ENCODE data around the gene SLC34A1. TPM values are rescaled to one million over a fixed set of nuclear protein-coding genes. Genes with fewer than 3 reads are reported as not detected.
"Not testable (repeated sequence)": the region's sequence is repeated elsewhere in the genome, so short reads cannot be mapped to it uniquely, and the experiment has no call there.

SLC34A1 gene
- total RNA-seq, 2 experiments from 2014 or later = not detected

GRCh38 chr5:177371120-177372033 lies 12.9 kb upstream of the SLC34A1 start:
- Mint-ChIP-seq H3K36me3 (ENCODE audit: low read depth) (peaks cover 27% of the 10 kb centered on the region), H3K4me1 (ENCODE audit: low read depth) (peaks cover 69% of the 10 kb centered on the region)

DNA sequence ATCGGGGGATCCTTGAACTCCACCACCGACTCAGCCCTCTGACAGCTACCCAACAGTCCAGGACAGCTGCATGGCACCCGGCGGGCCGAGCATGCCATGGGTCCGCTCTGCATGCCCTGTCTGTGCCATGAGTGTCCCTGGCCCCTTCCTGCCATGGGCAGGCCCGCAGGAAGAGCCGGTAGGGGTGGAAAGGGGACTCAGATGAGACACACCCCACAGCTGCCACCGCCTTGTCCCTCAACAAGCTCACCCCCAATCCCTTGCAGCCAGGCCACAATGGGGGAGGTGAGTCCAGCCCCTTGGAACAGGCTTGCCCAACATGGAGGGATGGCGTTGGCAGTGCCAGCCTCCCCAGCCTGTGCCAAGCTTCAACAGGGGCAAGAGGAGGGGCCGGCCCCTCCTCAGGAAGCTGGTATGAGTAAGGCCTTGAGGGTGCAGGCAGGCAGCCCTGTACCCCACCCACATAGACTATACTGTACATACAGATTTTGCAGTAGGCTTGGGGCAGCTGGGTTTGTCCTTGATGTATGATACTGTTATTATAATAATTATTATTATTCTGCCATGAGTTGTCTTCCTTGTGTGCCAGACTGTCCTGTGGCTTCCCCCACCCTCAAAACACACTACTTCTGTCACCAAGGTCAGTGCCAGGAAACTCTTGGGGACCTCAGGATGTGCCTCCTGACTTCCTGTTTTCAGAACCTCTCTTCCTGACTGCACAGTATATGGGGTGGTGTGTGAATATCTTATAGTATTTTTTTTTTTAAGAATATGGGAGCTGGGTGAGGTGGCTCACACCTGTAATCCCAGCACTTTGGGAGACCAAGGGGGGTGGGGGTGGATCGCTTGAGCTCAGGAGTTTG lies 12.0 kb upstream of the SLC34A1 start:
- CTCF ChIA-PET = interaction anchor here (0.7 to 6.0 kb wide), 12 partner anchors 11 to 85 kb away, joined by 3 to 77 read pairs (median 8); partner anchors contain the start of genes LMAN2, RGS14 and SLC34A1
- Mint-ChIP-seq H3K9me3 (no peaks in the 10 kb centered on the region), H3K4me1 (ENCODE audit: low read depth) (peaks cover 66% of the 10 kb centered on the region), H3K36me3 (ENCODE audit: low read depth) (peaks cover 23% of the 10 kb centered on the region), H3K27me3 (ENCODE audit: low read depth) (no peaks in the 10 kb centered on the region), H3K4me3 (peak overlapping the region; percentile 74), H3K27ac (peak overlapping the region; percentile 91)
- peak; percentile 62 for DNase-seq
- intact Hi-C loops (cut with micrococcal nuclease) = loop anchor here (1.0 to 5.0 kb wide), 4 partner anchors 9 to 835 kb away; partner anchors contain the start of genes LMAN2 and RNF44

More at GRCh38 chr5:177371120-177372033, 12.9 kb upstream of the SLC34A1 start:
- CTCF ChIA-PET = interaction anchor here (0.7 to 6.0 kb wide), 15 partner anchors 8 to 86 kb away, joined by 3 to 77 read pairs (median 8); partner anchors contain the start of genes LMAN2, RGS14 and SLC34A1
- H3K27ac Mint-ChIP-seq = peak overlapping the region; percentile 91
- intact Hi-C loops (cut with micrococcal nuclease) = loop anchor here (1.0 to 5.0 kb wide), 4 partner anchors 8 to 834 kb away; partner anchors contain the start of genes LMAN2 and RNF44
- no peaks in the 10 kb centered on the region for H3K27me3 Mint-ChIP-seq (ENCODE audit: low read depth)
- H3K4me3 Mint-ChIP-seq = peak overlapping the region; percentile 74
- no peaks in the 10 kb centered on the region for H3K9me3 Mint-ChIP-seq
- no peak for DNase-seq

- CTCF ChIA-PET = interaction anchor here (0.6 to 6.0 kb wide), 9 partner anchors 10 to 82 kb away, joined by 3 to 77 read pairs (median 7); partner anchors contain the start of genes LMAN2, RGS14 and SLC34A1
- intact Hi-C loops (cut with micrococcal nuclease) = loop anchor here (1.0 to 5.0 kb wide), 4 partner anchors 9 to 836 kb away; partner anchors contain the start of genes LMAN2 and RNF44
- H3K4me3 Mint-ChIP-seq = peak overlapping the region; percentile 61
- peak; percentile 51 for DNase-seq
- H3K36me3 Mint-ChIP-seq (ENCODE audit: low read depth) = peaks cover 23% of the 10 kb centered on the region
- H3K4me1 Mint-ChIP-seq (ENCODE audit: low read depth) = peaks cover 66% of the 10 kb centered on the region
- H3K9me3 Mint-ChIP-seq = no peaks in the 10 kb centered on the region
- H3K27ac Mint-ChIP-seq = peak overlapping the region; percentile 91
- no peaks in the 10 kb centered on the region for H3K27me3 Mint-ChIP-seq (ENCODE audit: low read depth)
Observed at GRCh38 chr5:177372910-177373309, 11.3 kb upstream of the SLC34A1 start.

- Mint-ChIP-seq H3K36me3 (ENCODE audit: low read depth) (peaks cover 17% of the 10 kb centered on the region), H3K4me1 (ENCODE audit: low read depth) (peaks cover 65% of the 10 kb centered on the region), H3K4me3 (no peak overlapping the region), H3K27me3 (ENCODE audit: low read depth) (no peaks in the 10 kb centered on the region), H3K9me3 (no peaks in the 10 kb centered on the region), H3K27ac (peak overlapping the region; percentile 91)
- intact Hi-C loops (cut with micrococcal nuclease) = loop anchor here (5.0 kb wide), 1 partner anchor 837 kb away; the partner anchor contains the start of gene RNF44
- CTCF ChIA-PET = interaction anchor here (0.6 to 6.0 kb wide), 6 partner anchors 10 to 64 kb away, joined by 3 to 77 read pairs (median 19); partner anchors contain the start of genes RGS14 and SLC34A1
- no peak for DNase-seq
Observed at GRCh38 chr5:177373806-177374205, 10.4 kb upstream of the SLC34A1 start.

DNA sequence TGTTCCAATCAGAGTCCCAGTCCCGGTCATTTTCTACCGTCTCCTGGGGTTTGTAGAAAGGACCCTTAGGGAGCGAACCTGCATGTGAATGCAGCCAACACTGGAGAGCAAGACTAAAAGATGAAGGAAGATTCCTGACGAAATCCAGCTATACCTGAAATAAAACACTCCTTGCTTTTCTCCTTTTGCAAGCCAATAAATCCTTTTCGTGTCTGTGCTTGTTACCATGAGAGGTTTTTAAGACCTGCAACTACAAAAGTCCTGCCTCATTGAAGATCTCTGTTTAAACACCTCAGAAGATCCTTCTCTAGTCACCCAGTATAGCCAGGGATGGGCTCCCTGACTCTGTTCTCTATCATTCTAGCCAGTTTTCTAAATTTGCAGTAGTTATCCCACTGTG lies 10.0 kb upstream of the SLC34A1 start:
- H3K27ac Mint-ChIP-seq = peak overlapping the region; percentile 91
- H3K36me3 Mint-ChIP-seq (ENCODE audit: low read depth) = peaks cover 13% of the 10 kb centered on the region
- CTCF ChIA-PET = interaction anchor here (0.9 kb wide), 1 partner anchor 34 kb away, joined by 3 read pairs; no protein-coding TSS in a partner anchor
- no peaks in the 10 kb centered on the region for H3K9me3 Mint-ChIP-seq
- H3K27me3 Mint-ChIP-seq (ENCODE audit: low read depth) = no peaks in the 10 kb centered on the region
- peaks cover 65% of the 10 kb centered on the region for H3K4me1 Mint-ChIP-seq (ENCODE audit: low read depth)
- DNase-seq = no peak
- H3K4me3 Mint-ChIP-seq = no peak overlapping the region
- intact Hi-C loops (cut with micrococcal nuclease) = loop anchor here (5.0 kb wide), 1 partner anchor 837 kb away; the partner anchor contains the start of gene RNF44

DNA sequence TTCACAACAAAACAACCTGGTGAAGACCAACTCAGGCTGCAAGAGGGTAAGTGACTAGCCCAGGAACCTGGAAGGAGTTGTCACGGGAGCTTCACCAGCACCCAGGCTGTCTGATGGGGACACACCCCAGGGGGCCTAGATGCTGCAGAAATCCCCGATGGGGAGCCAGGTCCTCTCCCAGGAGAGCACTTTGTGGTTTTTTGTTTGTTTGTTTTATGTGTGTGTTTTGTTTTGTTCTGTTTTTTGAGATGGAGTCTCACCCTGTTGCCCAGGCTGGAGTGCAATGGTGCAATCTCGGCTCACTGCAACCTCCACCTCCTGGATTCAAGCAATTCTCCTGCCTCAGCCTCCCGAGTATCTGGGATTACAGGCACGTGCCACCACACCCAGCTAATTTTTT lies 8.7 kb upstream of the SLC34A1 start:
- H3K27ac Mint-ChIP-seq; H3K27me3 Mint-ChIP-seq (ENCODE audit: low read depth); H3K4me3 Mint-ChIP-seq; intact Hi-C loops (cut with micrococcal nuclease); DNase-seq; H3K9me3 Mint-ChIP-seq: not testable (repeated sequence)
- Mint-ChIP-seq H3K4me1 (ENCODE audit: low read depth) (peaks cover 61% of the 10 kb centered on the region), H3K36me3 (ENCODE audit: low read depth) (peaks cover 11% of the 10 kb centered on the region)
- CTCF ChIA-PET = interaction anchor here (0.9 to 1.5 kb wide), 3 partner anchors 10 to 27 kb away, joined by 3 to 5 read pairs (median 3); no protein-coding TSS in a partner anchor

GRCh38 chr5:177376107-177376506 lies 8.1 kb upstream of the SLC34A1 start:
- Mint-ChIP-seq H3K27me3 (ENCODE audit: low read depth) (no peaks in the 10 kb centered on the region), H3K36me3 (ENCODE audit: low read depth) (peaks cover 11% of the 10 kb centered on the region), H3K4me1 (ENCODE audit: low read depth) (peaks cover 62% of the 10 kb centered on the region), H3K9me3 (no peaks in the 10 kb centered on the region), H3K27ac (peak overlapping the region; percentile 69), H3K4me3 (no peak overlapping the region)
- intact Hi-C loops (cut with micrococcal nuclease) = no loop called here
- no peak for DNase-seq
- CTCF ChIA-PET = interaction anchor here (0.6 to 1.4 kb wide), 2 partner anchors 14 to 320 kb away, joined by 5 to 8 read pairs; no protein-coding TSS in a partner anchor

- DNase-seq = no peak
- no peaks in the 10 kb centered on the region for H3K27me3 Mint-ChIP-seq (ENCODE audit: low read depth)
- H3K4me3 Mint-ChIP-seq = no peak overlapping the region
- peaks cover 59% of the 10 kb centered on the region for H3K4me1 Mint-ChIP-seq (ENCODE audit: low read depth)
- H3K9me3 Mint-ChIP-seq = no peaks in the 10 kb centered on the region
- intact Hi-C loops (cut with micrococcal nuclease) = loop anchor here (2.0 kb wide), 1 partner anchor 13 kb away; no protein-coding TSS in a partner anchor
- CTCF ChIA-PET = interaction anchor here (0.9 to 2.8 kb wide), 8 partner anchors 8 to 69 kb away, joined by 3 to 25 read pairs (median 6); partner anchors contain the start of gene PRR7
- peaks cover 3% of the 10 kb centered on the region for H3K36me3 Mint-ChIP-seq (ENCODE audit: low read depth)
- no peak overlapping the region for H3K27ac Mint-ChIP-seq
Observed at GRCh38 chr5:177377851-177378776, 6.1 kb upstream of the SLC34A1 start.

GRCh38 chr5:177378884-177379883 lies 5.0 kb upstream of the SLC34A1 start:
- H3K9me3 Mint-ChIP-seq = no peaks in the 10 kb centered on the region
- no peaks in the 10 kb centered on the region for H3K27me3 Mint-ChIP-seq (ENCODE audit: low read depth)
- peaks cover 49% of the 10 kb centered on the region for H3K4me1 Mint-ChIP-seq (ENCODE audit: low read depth)
- CTCF ChIA-PET = interaction anchor here (0.8 to 2.8 kb wide), 9 partner anchors 9 to 61 kb away, joined by 3 to 25 read pairs (median 4); partner anchors contain the start of gene LMAN2
- intact Hi-C loops (cut with micrococcal nuclease) = loop anchor here (1.0 to 2.0 kb wide), 2 partner anchors 10 to 14 kb away; no protein-coding TSS in a partner anchor
- peak overlapping the region; percentile 78 for H3K27ac Mint-ChIP-seq
- peak; percentile 80 for DNase-seq
- H3K36me3 Mint-ChIP-seq (ENCODE audit: low read depth) = no peaks in the 10 kb centered on the region
- H3K4me3 Mint-ChIP-seq = no peak overlapping the region

DNA sequence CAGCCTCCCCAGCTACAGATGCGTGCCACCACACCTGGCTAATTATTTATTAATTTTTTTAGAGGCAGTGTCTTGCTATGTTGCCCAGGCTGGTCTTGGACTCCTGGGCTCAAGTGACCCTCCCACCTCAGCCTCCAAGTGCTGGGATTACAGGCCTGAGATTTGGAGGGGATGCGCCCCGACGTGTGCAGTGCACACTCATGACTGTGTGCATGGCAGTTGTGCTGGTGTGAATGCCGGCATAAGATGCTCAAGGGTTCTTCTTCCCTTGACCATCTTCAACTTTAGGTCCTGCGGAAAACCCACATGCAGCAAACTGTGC lies 3.5 kb upstream of the SLC34A1 start:
- Mint-ChIP-seq H3K27me3 (ENCODE audit: low read depth) (no peaks in the 10 kb centered on the region), H3K36me3 (ENCODE audit: low read depth) (no peaks in the 10 kb centered on the region), H3K9me3 (no peaks in the 10 kb centered on the region), H3K4me1 (ENCODE audit: low read depth) (peaks cover 37% of the 10 kb centered on the region), H3K4me3 (no peak overlapping the region), H3K27ac (no peak overlapping the region)
- no peak for DNase-seq
- CTCF ChIA-PET = interaction anchor here (1.0 to 4.1 kb wide), 2 partner anchors 22 to 30 kb away, joined by 6 to 25 read pairs; no protein-coding TSS in a partner anchor
- intact Hi-C loops (cut with micrococcal nuclease) = no loop called here
